Mesendoderm (in vitro differentiated cells): Measurements from ENCODE around the gene PPARG.
"Not testable (repeated sequence)": the region's sequence is repeated elsewhere in the genome, so short reads cannot be mapped to it uniquely, and the experiment has no call there.

Experiments
- DNase-seq: peaks from one replicate; pipeline ENCODE4 v3.0.0; 2013
- H2AK5ac ChIP-seq: 2 replicates; pipeline ENCODE4 v1.6.1; 2013; ENCODE audit warnings: low read length, inconsistent platforms
- H2BK120ac ChIP-seq: 2 replicates; pipeline ENCODE4 v1.6.1; 2013; ENCODE audit warnings: low read depth, mild to moderate bottlenecking, low read length, moderate library complexity, mixed read lengths
- H2BK15ac ChIP-seq: replicated peaks from 2 replicates; pipeline ENCODE4 v1.6.1; 2013; ENCODE audit warnings: low read depth, mild to moderate bottlenecking, moderate library complexity
- H2BK5ac ChIP-seq: 2 replicates; pipeline ENCODE4 v1.6.1; 2013; ENCODE audit warnings: low read length, inconsistent platforms
- H3K18ac ChIP-seq: 2 replicates; pipeline ENCODE4 v1.6.1; 2013; ENCODE audit warnings: mild to moderate bottlenecking, low read length, mixed read lengths
- H3K23ac ChIP-seq: one replicate; pipeline ENCODE4 v1.6.1; 2013; ENCODE audit warnings: low read length
- H3K27ac ChIP-seq: 2 replicates; pipeline ENCODE4 v1.5.1; 2013; ENCODE audit warnings: low read depth, mild to moderate bottlenecking, inconsistent platforms, low read length, moderate library complexity
- H3K27me3 ChIP-seq: 2 replicates; pipeline ENCODE4 v1.6.1; 2013; ENCODE audit warnings: low read length, control low read depth, mild to moderate bottlenecking, inconsistent platforms; ENCODE audit not compliant: insufficient read depth, poor library complexity
- H3K36me3 ChIP-seq: 2 replicates; pipeline ENCODE4 v1.6.1; 2013; ENCODE audit warnings: low read length, inconsistent platforms; ENCODE audit not compliant: control insufficient read depth, insufficient read depth
- H3K4ac ChIP-seq: one replicate; pipeline ENCODE4 v1.6.1; 2013; ENCODE audit warnings: low read depth, mild to moderate bottlenecking, low read length, moderate library complexity
- H3K4me1 ChIP-seq: 2 replicates; pipeline ENCODE4 v1.6.1; 2013; ENCODE audit warnings: low read depth, low read length, inconsistent platforms; ENCODE audit not compliant: control insufficient read depth
- H3K4me2 ChIP-seq: 2 replicates; pipeline ENCODE4 v1.6.1; 2013; ENCODE audit warnings: low read length
- H3K4me3 ChIP-seq: 2 replicates; pipeline ENCODE4 v1.5.1; 2013; ENCODE audit warnings: mild to moderate bottlenecking, low read length
- H3K56ac ChIP-seq: one replicate; pipeline ENCODE4 v1.6.1; 2013; ENCODE audit warnings: low read length
- H3K79me1 ChIP-seq: 2 replicates; pipeline ENCODE4 v1.6.1; 2013; ENCODE audit warnings: low read length, inconsistent platforms
- H3K79me2 ChIP-seq: 2 replicates; pipeline ENCODE4 v1.6.1; 2013; ENCODE audit warnings: mild to moderate bottlenecking, low read length; ENCODE audit not compliant: control insufficient read depth, insufficient read depth
- H3K9ac ChIP-seq: 2 replicates; pipeline ENCODE4 v1.6.1; 2013; ENCODE audit warnings: low read length, inconsistent platforms
- H4K5ac ChIP-seq: one replicate; pipeline ENCODE4 v1.6.1; 2013; ENCODE audit warnings: low read length
- H4K8ac ChIP-seq: one replicate; pipeline ENCODE4 v1.6.1; 2013; ENCODE audit warnings: low read depth, mild to moderate bottlenecking, control low read depth, low read length, moderate library complexity
- whole genome bisulfite sequencing: extraction: QIAGEN DNeasy Blood & Tissue Kit; methylation state at CpG from one replicate; pipeline ENCODE4 v1.1.7; 2013; ENCODE audit warnings: low lambda C conversion rate, missing lambda C conversion rate; ENCODE audit not compliant: insufficient coverage; ENCODE audit errors: extremely low coverage; 5-methylcytosine and 5-hydroxymethylcytosine counted together

The PPARG gene

GRCh38 chr3:12465151-12465835, 176.4 kb downstream of the PPARG start:
- no CpG with 5 or more reads among the region's 18 CpGs for WGBS
- no peak overlapping the region for H3K4me2 ChIP-seq

GRCh38 chr3:12465836-12466225, 177.0 kb downstream of the PPARG start:
- Histone ChIP-seq H2BK120ac (no peak overlapping the region), H3K27ac (no peak overlapping the region), H3K4me3 (no peak overlapping the region), H3K79me2 (no peaks in the 10 kb centered on the region), H2BK5ac (no peak overlapping the region), H3K4me1 (no peaks in the 10 kb centered on the region), H3K4me2 (no peak overlapping the region), H2AK5ac (no peak overlapping the region), H3K36me3 (no peaks in the 10 kb centered on the region), H3K79me1 (no peaks in the 10 kb centered on the region), H3K9ac (no peak overlapping the region), H4K8ac (no peak overlapping the region), H3K18ac (no peak overlapping the region), H3K56ac (no peak overlapping the region), H4K5ac (no peak overlapping the region), H3K4ac (no peak overlapping the region), H2BK15ac (no peak overlapping the region), H3K23ac (no peak overlapping the region), H3K27me3 (no peaks in the 10 kb centered on the region)
- no CpG with 5 or more reads among the region's 4 CpGs for WGBS
- DNase-seq = no peak

More at GRCh38 chr3:12465151-12465835, 176.4 kb downstream of the PPARG start:
- Histone ChIP-seq H3K36me3 (no peaks in the 10 kb centered on the region), H4K8ac (no peak overlapping the region), H4K5ac (no peak overlapping the region), H3K4ac (no peak overlapping the region), H3K4me3 (no peak overlapping the region), H2BK120ac (no peak overlapping the region), H2BK5ac (no peak overlapping the region), H3K79me1 (no peaks in the 10 kb centered on the region), H2AK5ac (no peak overlapping the region), H3K4me1 (no peaks in the 10 kb centered on the region), H3K9ac (no peak overlapping the region), H3K18ac (no peak overlapping the region), H3K27me3 (no peaks in the 10 kb centered on the region), H3K23ac (no peak overlapping the region), H2BK15ac (no peak overlapping the region), H3K79me2 (no peaks in the 10 kb centered on the region), H3K56ac (no peak overlapping the region), H3K27ac (no peak overlapping the region)
- DNase-seq = no peak

DNA sequence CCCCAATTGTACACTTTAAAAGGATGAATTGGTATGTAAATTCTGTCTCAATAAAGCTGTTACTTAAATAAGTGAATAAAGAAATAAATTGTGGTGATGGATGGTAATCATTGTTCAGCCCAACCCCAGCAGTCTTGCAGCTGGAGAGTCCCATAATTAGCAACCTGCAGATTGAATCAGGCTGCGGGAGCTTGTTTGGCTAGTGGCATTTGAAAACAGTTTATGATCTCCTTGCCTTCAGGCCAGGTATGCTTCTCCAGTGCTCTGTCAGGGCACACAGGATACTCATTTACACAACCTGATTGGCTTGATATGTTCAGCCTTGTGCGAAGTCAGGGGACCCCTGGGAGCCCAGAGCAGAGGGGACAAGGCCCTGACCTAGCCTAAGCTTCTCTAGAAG, 178.9 kb downstream of the PPARG start:
- WGBS = no CpG with 5 or more reads among the region's 2 CpGs
- Histone ChIP-seq H3K79me1 (no peaks in the 10 kb centered on the region), H3K36me3 (no peaks in the 10 kb centered on the region), H3K4me2 (no peak overlapping the region), H3K4ac (no peak overlapping the region), H4K5ac (no peak overlapping the region), H3K79me2 (no peaks in the 10 kb centered on the region), H3K56ac (no peak overlapping the region), H2AK5ac (no peak overlapping the region), H3K23ac (no peak overlapping the region), H2BK15ac (no peak overlapping the region), H3K27me3 (no peaks in the 10 kb centered on the region), H3K9ac (no peak overlapping the region), H3K18ac (no peak overlapping the region), H3K4me1 (no peaks in the 10 kb centered on the region), H3K27ac (no peak overlapping the region), H2BK120ac (no peak overlapping the region), H4K8ac (no peak overlapping the region), H2BK5ac (no peak overlapping the region), H3K4me3 (no peak overlapping the region)
- DNase-seq = no peak

DNA sequence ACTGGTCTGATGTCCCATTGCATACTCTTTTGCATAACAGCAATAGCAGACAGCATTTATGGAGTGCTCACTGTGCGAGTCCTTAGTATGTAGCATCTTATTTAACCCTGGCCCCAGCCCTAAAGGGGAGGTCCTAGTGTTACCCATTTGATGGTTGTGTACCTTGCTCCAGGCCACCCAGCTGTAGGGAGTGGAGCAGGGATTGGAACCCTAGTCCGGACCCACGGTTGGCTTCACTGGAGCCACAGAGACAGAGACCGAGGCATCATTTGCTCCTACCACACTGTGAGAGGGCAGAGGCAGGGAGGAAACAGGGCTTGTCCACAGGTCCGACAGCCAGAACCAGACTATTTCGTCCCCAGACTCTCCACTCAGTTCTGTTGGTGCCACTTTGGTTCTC, 179.4 kb downstream of the PPARG start:
- H3K56ac ChIP-seq = no peak overlapping the region
- no peaks in the 10 kb centered on the region for H3K4me1 ChIP-seq
- H3K36me3 ChIP-seq = no peaks in the 10 kb centered on the region
- no CpG with 5 or more reads among the region's 6 CpGs for WGBS
- H3K27ac ChIP-seq = no peak overlapping the region
- no peak overlapping the region for H3K18ac ChIP-seq
- no peak overlapping the region for H3K9ac ChIP-seq
- H4K5ac ChIP-seq = no peak overlapping the region
- H3K79me2 ChIP-seq = no peaks in the 10 kb centered on the region
- no peak overlapping the region for H2BK120ac ChIP-seq
- H2BK15ac ChIP-seq = no peak overlapping the region
- no peaks in the 10 kb centered on the region for H3K79me1 ChIP-seq
- no peak overlapping the region for H4K8ac ChIP-seq
- no peak for DNase-seq
- no peak overlapping the region for H3K4me3 ChIP-seq
- H2BK5ac ChIP-seq = no peak overlapping the region
- no peak overlapping the region for H3K23ac ChIP-seq
- no peak overlapping the region for H3K4ac ChIP-seq
- H3K4me2 ChIP-seq = no peak overlapping the region
- H3K27me3 ChIP-seq = no peaks in the 10 kb centered on the region
- no peak overlapping the region for H2AK5ac ChIP-seq

DNA sequence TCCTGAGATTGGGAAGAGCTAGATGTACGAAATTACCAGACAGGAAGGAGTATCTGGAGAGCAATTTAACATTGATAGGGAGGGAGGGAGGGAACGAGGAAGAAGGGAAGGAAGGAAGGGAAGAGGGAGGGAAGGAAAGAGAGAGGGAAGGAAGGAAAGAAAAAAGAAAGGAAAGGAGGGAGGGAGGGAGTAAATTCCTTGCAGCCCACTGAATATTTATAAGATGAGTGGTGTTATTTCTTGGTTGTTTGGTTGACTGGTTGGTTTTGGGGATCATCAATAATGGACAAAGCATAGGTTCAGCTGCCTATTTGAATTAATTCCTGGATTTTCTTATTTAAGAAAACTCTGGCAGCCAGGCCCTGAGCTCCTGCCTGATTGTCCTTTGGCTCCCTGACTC, 179.9 kb downstream of the PPARG start:
- Histone ChIP-seq H4K8ac (no peak overlapping the region), H2BK15ac (no peak overlapping the region), H3K4ac (no peak overlapping the region), H3K9ac (no peak overlapping the region), H2AK5ac (no peak overlapping the region), H3K79me2 (no peaks in the 10 kb centered on the region), H4K5ac (no peak overlapping the region), H3K27ac (no peak overlapping the region), H3K18ac (no peak overlapping the region), H3K4me3 (no peak overlapping the region), H3K4me2 (no peak overlapping the region), H3K27me3 (no peaks in the 10 kb centered on the region), H3K36me3 (no peaks in the 10 kb centered on the region), H3K4me1 (no peaks in the 10 kb centered on the region), H3K56ac (no peak overlapping the region), H2BK5ac (no peak overlapping the region), H3K23ac (no peak overlapping the region), H3K79me1 (no peaks in the 10 kb centered on the region), H2BK120ac (no peak overlapping the region)
- no peak for DNase-seq
- WGBS = 100% methylated on average over 1 of the region's 2 CpGs

DNA sequence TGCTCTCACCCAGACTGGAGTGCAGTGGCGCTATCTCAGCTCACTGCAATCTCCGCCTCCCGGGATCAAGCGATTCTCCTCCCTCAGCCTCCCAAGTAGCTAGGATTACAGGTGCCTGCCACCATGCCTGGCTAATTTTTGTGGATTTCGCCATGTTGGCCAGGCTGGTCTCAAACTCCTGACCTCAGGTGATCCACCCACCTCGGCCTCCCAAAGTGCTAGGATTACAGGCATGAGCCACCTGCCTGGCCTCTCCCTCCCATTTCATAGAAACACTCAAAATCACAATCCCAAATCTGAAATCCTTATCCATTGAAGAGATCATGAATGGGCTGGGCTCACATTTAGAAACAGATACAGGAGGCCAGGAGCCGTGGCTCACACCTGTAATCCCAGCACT, 180.4 kb downstream of the PPARG start:
- H4K5ac ChIP-seq, H3K23ac ChIP-seq, H3K9ac ChIP-seq, H3K36me3 ChIP-seq, H3K79me1 ChIP-seq, H2BK5ac ChIP-seq, H3K4ac ChIP-seq, H2BK120ac ChIP-seq, H4K8ac ChIP-seq, H3K56ac ChIP-seq, H3K18ac ChIP-seq, H3K4me3 ChIP-seq, DNase-seq, H3K79me2 ChIP-seq, H2BK15ac ChIP-seq, H3K27me3 ChIP-seq, H3K4me1 ChIP-seq, H3K27ac ChIP-seq, H3K4me2 ChIP-seq, H2AK5ac ChIP-seq: not testable (repeated sequence)
- no CpG with 5 or more reads among the region's 7 CpGs for WGBS
